Endodermal cell (in vitro differentiated cells): ENCODE results near the gene HADHA. TPM values are rescaled to one million over a fixed set of nuclear protein-coding genes. Genes with fewer than 3 reads are reported as not detected.

Source experiments
- DNase-seq: peaks from one replicate; pipeline ENCODE4 v3.0.0-alpha.2; 2017
- H3K27ac ChIP-seq: 2 replicates; pipeline ENCODE4 v1.5.1; 2013; ENCODE audit warnings: mild to moderate bottlenecking, low read depth, low read length, moderate library complexity
- H3K27me3 ChIP-seq: 2 replicates; pipeline ENCODE4 v1.6.1; 2013; ENCODE audit warnings: mild to moderate bottlenecking, low read length, moderate library complexity; ENCODE audit not compliant: insufficient read depth, control insufficient read depth, poor library complexity, severe bottlenecking
- H3K36me3 ChIP-seq: 2 replicates; pipeline ENCODE4 v1.7.0; 2013; ENCODE audit warnings: mild to moderate bottlenecking, low read length, moderate library complexity; ENCODE audit not compliant: control insufficient read depth, insufficient read depth
- H3K4me1 ChIP-seq: one replicate; pipeline ENCODE4 v1.7.0; 2013; ENCODE audit warnings: low read length; ENCODE audit not compliant: control insufficient read depth, insufficient read depth
- H3K4me3 ChIP-seq: 2 replicates; pipeline ENCODE4 v1.5.1; 2013; ENCODE audit warnings: mild to moderate bottlenecking, low read length, moderate library complexity
- H3K9ac ChIP-seq: 2 replicates; pipeline ENCODE4 v1.6.1; 2013; ENCODE audit warnings: mild to moderate bottlenecking, low read length, moderate library complexity; ENCODE audit not compliant: poor library complexity, severe bottlenecking; ENCODE audit errors: extremely low read depth
- H3K9me3 ChIP-seq: 2 replicates; pipeline ENCODE4 v1.6.1; 2013; ENCODE audit warnings: mild to moderate bottlenecking, low read length, moderate library complexity; ENCODE audit not compliant: control insufficient read depth
- H3K27ac Mint-ChIP-seq: 2 replicates; pipeline ENCODE4 v1.8.0; 2020; ENCODE audit warnings: mixed read lengths
- H3K27me3 Mint-ChIP-seq: 2 replicates; pipeline ENCODE4 v1.8.0; 2021; ENCODE audit warnings: mild to moderate bottlenecking, mixed read lengths; ENCODE audit not compliant: insufficient read depth
- H3K36me3 Mint-ChIP-seq: 2 replicates; pipeline ENCODE4 v1.8.0; 2020; ENCODE audit warnings: low read depth, mixed read lengths
- H3K4me1 Mint-ChIP-seq: 2 replicates; pipeline ENCODE4 v1.8.0; 2020; ENCODE audit warnings: mixed read lengths
- H3K4me3 Mint-ChIP-seq: 2 replicates; pipeline ENCODE4 v1.8.0; 2020; ENCODE audit warnings: mild to moderate bottlenecking, moderate library complexity, mixed read lengths
- H3K9me3 Mint-ChIP-seq: 2 replicates; pipeline ENCODE4 v1.8.0; 2020; ENCODE audit warnings: mild to moderate bottlenecking, mixed read lengths
- WGBS, 2 experiments: methylation state at CpG; one replicate each; pipeline versions ENCODE4 v1.1.5 to v1.1.7; 2013; ENCODE audit warnings: missing lambda C conversion rate in 2 of 2, mixed read lengths in 1 of 2; ENCODE audit not compliant: insufficient coverage in 1 of 2, insufficient read length in 1 of 2; 5-methylcytosine and 5-hydroxymethylcytosine counted together
- total RNA-seq, 2 donors: library from RNA; stranded (reverse); fragmentation: NEBNext Ultra II Directional in 1 of 2; extraction: Animal tissue kit (Norgen Biotek cat#: 25700) in 1 of 2; gene quantifications; 2 replicates in 1 of 2; 3 replicates in 1 of 2; pipeline ENCODE4 v1.2.1, GENCODE V29; 2021
- TF ChIP-seq, protein P1 (sequence below): fragments of 200-600 bp; sonication (generic); conservative IDR thresholded peaks from 2 replicates; pipeline ENCODE4 v1.5.0; 2021; ENCODE audit warnings: antibody characterized with exemption, mild to moderate bottlenecking

Gene HADHA
- total RNA-seq, 2 donors from 2014 or later = 83.8 to 86.7 TPM

DNA sequence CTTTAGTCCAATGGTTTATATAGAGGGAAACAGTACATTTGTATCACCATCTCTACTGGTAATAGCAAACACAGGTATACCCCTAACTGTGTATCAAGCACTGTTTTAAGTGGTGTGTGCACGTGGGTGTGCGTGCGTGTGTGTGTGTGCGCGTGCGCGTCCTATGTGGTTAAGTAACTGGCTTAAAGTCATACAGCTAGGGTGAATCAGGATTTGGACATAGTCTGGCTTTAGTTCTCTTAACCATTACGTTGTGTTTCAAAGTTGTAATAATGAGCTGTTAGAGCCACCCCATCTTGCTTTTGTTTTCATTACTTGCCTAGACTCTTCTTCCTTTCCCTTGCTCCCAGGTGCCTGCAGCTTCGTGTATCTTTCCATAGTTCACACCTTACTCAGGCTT, 2.4 kb upstream of the HADHA start:
- whole genome bisulfite sequencing, 2 experiments = 93 to 94% methylated on average over 9 of the region's 9 CpGs
- Histone ChIP-seq H3K4me1 (no peaks in the 10 kb centered on the region), H3K27ac (no peak overlapping the region), H3K27me3 (no peaks in the 10 kb centered on the region), H3K36me3 (no peaks in the 10 kb centered on the region), H3K4me3 (peak overlapping the region; percentile 90), H3K9ac (no peak overlapping the region), H3K9me3 (no peaks in the 10 kb centered on the region)
- TF ChIP-seq, protein P1, sequence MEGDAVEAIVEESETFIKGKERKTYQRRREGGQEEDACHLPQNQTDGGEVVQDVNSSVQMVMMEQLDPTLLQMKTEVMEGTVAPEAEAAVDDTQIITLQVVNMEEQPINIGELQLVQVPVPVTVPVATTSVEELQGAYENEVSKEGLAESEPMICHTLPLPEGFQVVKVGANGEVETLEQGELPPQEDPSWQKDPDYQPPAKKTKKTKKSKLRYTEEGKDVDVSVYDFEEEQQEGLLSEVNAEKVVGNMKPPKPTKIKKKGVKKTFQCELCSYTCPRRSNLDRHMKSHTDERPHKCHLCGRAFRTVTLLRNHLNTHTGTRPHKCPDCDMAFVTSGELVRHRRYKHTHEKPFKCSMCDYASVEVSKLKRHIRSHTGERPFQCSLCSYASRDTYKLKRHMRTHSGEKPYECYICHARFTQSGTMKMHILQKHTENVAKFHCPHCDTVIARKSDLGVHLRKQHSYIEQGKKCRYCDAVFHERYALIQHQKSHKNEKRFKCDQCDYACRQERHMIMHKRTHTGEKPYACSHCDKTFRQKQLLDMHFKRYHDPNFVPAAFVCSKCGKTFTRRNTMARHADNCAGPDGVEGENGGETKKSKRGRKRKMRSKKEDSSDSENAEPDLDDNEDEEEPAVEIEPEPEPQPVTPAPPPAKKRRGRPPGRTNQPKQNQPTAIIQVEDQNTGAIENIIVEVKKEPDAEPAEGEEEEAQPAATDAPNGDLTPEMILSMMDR = no peak
- H3K9me3 Mint-ChIP-seq = no peaks in the 10 kb centered on the region
- H3K27me3 Mint-ChIP-seq = peaks cover 4% of the 10 kb centered on the region
- H3K27ac Mint-ChIP-seq = no peak overlapping the region
- peak overlapping the region; percentile 97 for H3K4me3 Mint-ChIP-seq
- peaks cover 24% of the 10 kb centered on the region for H3K4me1 Mint-ChIP-seq
- no peaks in the 10 kb centered on the region for H3K36me3 Mint-ChIP-seq
- DNase-seq = no peak

DNA sequence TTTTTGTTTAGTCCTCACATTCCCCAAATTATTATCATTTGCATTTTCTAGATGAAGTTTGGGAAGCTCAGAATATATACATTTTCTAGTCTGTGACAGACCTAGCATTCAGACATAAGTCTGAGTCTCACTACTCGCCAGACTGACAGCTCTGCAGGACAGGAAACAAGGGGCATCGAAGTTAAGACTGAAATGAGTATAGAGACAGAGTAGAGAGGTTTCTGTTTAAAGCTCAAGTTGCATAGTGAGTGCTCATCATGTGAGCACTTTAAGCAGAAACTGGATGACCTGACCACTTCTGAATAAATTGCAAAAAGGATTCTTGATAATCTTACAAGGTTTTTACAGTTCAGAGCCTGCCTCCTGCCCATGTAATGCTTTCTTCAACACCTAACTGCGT, 1.4 kb upstream of the HADHA start:
- H3K27ac Mint-ChIP-seq = peak overlapping the region; percentile 100
- Histone ChIP-seq H3K27me3 (no peaks in the 10 kb centered on the region), H3K36me3 (no peaks in the 10 kb centered on the region), H3K9ac (peak overlapping the region; percentile 58), H3K9me3 (no peaks in the 10 kb centered on the region), H3K27ac (no peak overlapping the region), H3K4me1 (no peaks in the 10 kb centered on the region), H3K4me3 (peak overlapping the region; percentile 90)
- 18 to 34% methylated on average over 3 of the region's 3 CpGs for WGBS, 2 experiments
- DNase-seq = no peak
- H3K36me3 Mint-ChIP-seq = no peaks in the 10 kb centered on the region
- H3K4me1 Mint-ChIP-seq = peaks cover 28% of the 10 kb centered on the region
- peaks cover 4% of the 10 kb centered on the region for H3K27me3 Mint-ChIP-seq
- TF ChIP-seq, protein P1 = no peak
- peak overlapping the region; percentile 97 for H3K4me3 Mint-ChIP-seq
- no peaks in the 10 kb centered on the region for H3K9me3 Mint-ChIP-seq

DNA sequence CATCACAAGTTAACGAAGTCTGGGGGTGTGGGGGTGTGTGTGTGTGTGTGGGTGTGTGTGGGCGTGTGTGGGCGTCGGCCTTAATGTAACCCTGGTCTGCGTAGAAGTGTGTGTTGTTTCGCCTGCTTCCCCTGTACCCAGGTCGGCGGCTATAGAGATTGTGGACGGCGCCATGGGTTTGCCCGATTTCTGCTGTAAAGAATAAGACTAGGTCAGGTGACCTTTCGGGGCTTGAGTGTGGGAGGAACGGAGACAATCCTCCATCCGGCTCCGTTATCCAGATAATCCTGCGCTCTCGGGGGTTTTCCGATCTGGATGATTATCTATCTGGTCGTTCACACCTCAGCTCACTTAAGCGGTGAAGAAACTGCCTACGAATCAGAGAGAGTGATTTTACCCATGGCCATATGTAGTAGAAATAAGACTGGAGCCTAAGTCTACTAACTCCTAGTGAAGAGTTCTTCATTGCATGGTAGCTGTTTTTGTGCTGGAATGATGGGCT, 850 bp upstream of the HADHA start:
- H3K4me1 Mint-ChIP-seq = peaks cover 32% of the 10 kb centered on the region
- DNase-seq = peak; percentile 79
- Histone ChIP-seq H3K9ac (peak overlapping the region; percentile 58), H3K9me3 (no peaks in the 10 kb centered on the region), H3K27me3 (no peaks in the 10 kb centered on the region), H3K4me3 (peak overlapping the region; percentile 90), H3K4me1 (no peaks in the 10 kb centered on the region), H3K27ac (no peak overlapping the region), H3K36me3 (no peaks in the 10 kb centered on the region)
- H3K27me3 Mint-ChIP-seq = peaks cover 4% of the 10 kb centered on the region
- whole genome bisulfite sequencing, 2 experiments = 0 to 1% methylated on average over 9 to 21 of the region's 21 CpGs
- no peaks in the 10 kb centered on the region for H3K36me3 Mint-ChIP-seq
- TF ChIP-seq, protein P1 = no peak
- peak overlapping the region; percentile 100 for H3K27ac Mint-ChIP-seq
- H3K4me3 Mint-ChIP-seq = peak overlapping the region; percentile 97
- H3K9me3 Mint-ChIP-seq = no peaks in the 10 kb centered on the region
